ENCODE data around the gene BDKRB2.

BDKRB2 gene

GRCh38 chr14:96176275-96176674 lies 28.4 kb upstream of the BDKRB2 start:
- Histone ChIP-seq H3K4me3 (IDR thresholded peaks at IDR 0.05; ENCODE audit: insufficient read depth, low read depth, low read length) (no peak overlapping the region), H3K36me3 (ENCODE audit: insufficient read depth) (no peaks in the 10 kb centered on the region), H2AFZ (ENCODE audit: low read depth) (no peak overlapping the region), H3K4me2 (no peak overlapping the region), H3K4me1 (ENCODE audit: low read depth, poor library complexity, severe bottlenecking) (no peaks in the 10 kb centered on the region), H3K27me3 (ENCODE audit: insufficient read depth, low read depth) (no peaks in the 10 kb centered on the region), H3K9ac (no peak overlapping the region), H3K27ac (no peak overlapping the region), H3K79me2 (ENCODE audit: insufficient read depth, low read depth) (no peaks in the 10 kb centered on the region), H4K20me1 (ENCODE audit: insufficient read depth) (no peaks in the 10 kb centered on the region)
- TF ChIP-seq CTCF (conservative IDR thresholded peaks at IDR 0.05; ENCODE audit: low read depth, low read length) = no peak

GRCh38 chr14:96176811-96177211 lies 27.8 kb upstream of the BDKRB2 start:
- Histone ChIP-seq H3K4me3 (IDR thresholded peaks at IDR 0.05; ENCODE audit: insufficient read depth, low read depth, low read length) (no peak overlapping the region), H3K36me3 (ENCODE audit: insufficient read depth) (no peaks in the 10 kb centered on the region), H3K27me3 (ENCODE audit: insufficient read depth, low read depth) (no peaks in the 10 kb centered on the region), H3K27ac (no peak overlapping the region), H3K4me2 (no peak overlapping the region), H3K9ac (no peak overlapping the region), H3K79me2 (ENCODE audit: insufficient read depth, low read depth) (no peaks in the 10 kb centered on the region), H3K4me1 (ENCODE audit: low read depth, poor library complexity, severe bottlenecking) (no peaks in the 10 kb centered on the region), H2AFZ (ENCODE audit: low read depth) (no peak overlapping the region), H4K20me1 (ENCODE audit: insufficient read depth) (no peaks in the 10 kb centered on the region)
- TF ChIP-seq CTCF (conservative IDR thresholded peaks at IDR 0.05; ENCODE audit: low read depth, low read length) = no peak

- Histone ChIP-seq H2AFZ (ENCODE audit: low read depth) (no peak overlapping the region), H3K9ac (no peak overlapping the region), H3K79me2 (ENCODE audit: insufficient read depth, low read depth) (no peaks in the 10 kb centered on the region), H4K20me1 (ENCODE audit: insufficient read depth) (no peaks in the 10 kb centered on the region), H3K4me1 (ENCODE audit: low read depth, poor library complexity, severe bottlenecking) (no peaks in the 10 kb centered on the region), H3K27me3 (ENCODE audit: insufficient read depth, low read depth) (no peaks in the 10 kb centered on the region), H3K4me3 (IDR thresholded peaks at IDR 0.05; ENCODE audit: insufficient read depth, low read depth, low read length) (no peak overlapping the region), H3K27ac (no peak overlapping the region), H3K36me3 (ENCODE audit: insufficient read depth) (no peaks in the 10 kb centered on the region), H3K4me2 (no peak overlapping the region)
- no peak for TF ChIP-seq CTCF (conservative IDR thresholded peaks at IDR 0.05; ENCODE audit: low read depth, low read length)
These were observed 26.8 kb upstream of the BDKRB2 start for GRCh38 chr14:96177766-96178375.

GRCh38 chr14:96178461-96179321 lies 25.9 kb upstream of the BDKRB2 start:
- no peaks in the 10 kb centered on the region for H4K20me1 ChIP-seq (ENCODE audit: insufficient read depth)
- H3K27ac ChIP-seq = no peak overlapping the region
- H3K4me2 ChIP-seq = no peak overlapping the region
- H3K27me3 ChIP-seq (ENCODE audit: insufficient read depth, low read depth) = no peaks in the 10 kb centered on the region
- H3K4me3 ChIP-seq (IDR thresholded peaks at IDR 0.05; ENCODE audit: insufficient read depth, low read depth, low read length) = no peak overlapping the region
- no peak overlapping the region for H3K9ac ChIP-seq
- H3K4me1 ChIP-seq (ENCODE audit: low read depth, poor library complexity, severe bottlenecking) = no peaks in the 10 kb centered on the region
- no peaks in the 10 kb centered on the region for H3K79me2 ChIP-seq (ENCODE audit: insufficient read depth, low read depth)
- no peak overlapping the region for H2AFZ ChIP-seq (ENCODE audit: low read depth)
- no peaks in the 10 kb centered on the region for H3K36me3 ChIP-seq (ENCODE audit: insufficient read depth)
- no peak for TF ChIP-seq CTCF (conservative IDR thresholded peaks at IDR 0.05; ENCODE audit: low read depth, low read length)

Measured in KMS-11 (cell line).